Activated naive CD8-positive, alpha-beta T cell treated with anti-CD3 and anti-CD28 coated beads, Interleukin-2, amount 10 ng/mL, durations not matched to agents 7 days and 5 days (primary cell): Measurements from ENCODE around the gene DPP6. TPM values are rescaled to one million over a fixed set of nuclear protein-coding genes. Genes with fewer than 3 reads are reported as not detected.

ENCODE experiments used
- ATAC-seq: fragments of 150-1000 bp; cut with Tn5 transposase; one replicate; pipeline ENCODE4 v1.10.0; 2021; ENCODE audit warnings: low read depth, moderate library complexity
- POLR2A ChIA-PET: fragments of 350-600 bp; sonication (Branson Sonifier 250); formaldehyde crosslinking; loops from one replicate; lab custom pipeline; 2021; ENCODE audit warnings: antibody characterized with exemption; lab: Charles Lee
- DNase-seq: peaks from one replicate; pipeline ENCODE4 v3.0.0; 2021
- H3K27ac Mint-ChIP-seq: one replicate; pipeline ENCODE4 v1.8.0; 2022; ENCODE audit warnings: mild to moderate bottlenecking, mixed read lengths
- H3K27me3 Mint-ChIP-seq: one replicate; pipeline ENCODE4 v1.8.0; 2022; ENCODE audit warnings: mild to moderate bottlenecking, moderate library complexity, mixed read lengths
- H3K36me3 Mint-ChIP-seq: one replicate; pipeline ENCODE4 v1.8.0; 2021; ENCODE audit warnings: mild to moderate bottlenecking, mixed read lengths
- H3K4me1 Mint-ChIP-seq: one replicate; pipeline ENCODE4 v1.8.0; 2021; ENCODE audit warnings: mixed read lengths
- H3K4me3 Mint-ChIP-seq: one replicate; pipeline ENCODE4 v1.8.0; 2022; ENCODE audit warnings: mild to moderate bottlenecking, moderate library complexity, mixed read lengths
- H3K9me3 Mint-ChIP-seq: one replicate; pipeline ENCODE4 v1.8.0; 2021; ENCODE audit warnings: mixed read lengths
- total RNA-seq, 2 experiments: library from RNA; stranded (reverse); gene quantifications; one replicate each; pipeline ENCODE4 v1.2.3, GENCODE V29; 2021

Gene DPP6
- total RNA-seq, 2 experiments from 2014 or later: not detected

DNA sequence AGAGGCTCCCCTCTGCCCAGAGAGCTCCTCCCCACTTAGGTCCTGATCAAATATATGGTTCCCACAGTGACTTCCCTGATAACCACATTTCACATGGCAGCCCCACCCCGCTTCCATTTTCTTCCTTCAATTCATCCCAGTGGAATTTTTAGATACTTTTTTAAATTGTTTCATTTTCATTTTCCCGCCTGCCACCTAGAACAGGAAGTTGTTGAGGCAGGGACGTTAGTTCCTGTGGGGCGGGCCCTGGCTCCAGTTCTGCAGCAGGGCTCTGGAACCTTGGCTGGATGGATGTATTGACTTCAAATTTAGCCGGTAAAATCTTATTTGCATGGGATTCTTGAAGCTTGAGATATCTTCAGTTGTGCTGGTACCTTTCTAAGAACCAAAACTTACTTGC lies 724.2 kb downstream of the DPP6 start:
- peaks cover 11% of the 10 kb centered on the region for H3K9me3 Mint-ChIP-seq
- ATAC-seq: no peak
- peaks cover 3% of the 10 kb centered on the region for H3K36me3 Mint-ChIP-seq
- no peak for DNase-seq
- H3K27ac Mint-ChIP-seq: peak overlapping the region; percentile 3
- H3K4me3 Mint-ChIP-seq: no peak overlapping the region
- H3K4me1 Mint-ChIP-seq: no peaks in the 10 kb centered on the region
- POLR2A ChIA-PET: no interaction called here
- H3K27me3 Mint-ChIP-seq: peaks cover 2% of the 10 kb centered on the region

DNA sequence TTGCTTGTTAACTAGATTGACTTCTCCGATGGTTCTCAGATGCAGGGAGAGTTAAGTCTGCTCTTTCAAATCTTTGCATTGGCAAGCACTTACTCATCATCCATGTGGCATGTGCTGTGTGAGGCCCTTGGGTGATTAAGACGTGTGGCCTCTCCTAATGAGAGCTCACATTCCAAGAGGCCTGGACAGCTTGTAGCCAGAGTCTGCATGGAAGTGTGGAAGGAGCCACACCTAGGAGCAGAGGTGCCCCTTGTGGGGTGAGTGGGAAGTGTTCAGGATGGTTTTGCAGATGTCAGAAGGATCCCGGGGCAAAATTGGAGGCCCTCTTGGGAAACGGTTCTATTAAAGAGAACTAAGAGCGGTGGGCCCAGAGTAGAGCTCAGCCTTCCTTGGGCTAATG lies 724.8 kb downstream of the DPP6 start:
- DNase-seq: no peak
- ATAC-seq: no peak
- H3K9me3 Mint-ChIP-seq: peaks cover 11% of the 10 kb centered on the region

DNA sequence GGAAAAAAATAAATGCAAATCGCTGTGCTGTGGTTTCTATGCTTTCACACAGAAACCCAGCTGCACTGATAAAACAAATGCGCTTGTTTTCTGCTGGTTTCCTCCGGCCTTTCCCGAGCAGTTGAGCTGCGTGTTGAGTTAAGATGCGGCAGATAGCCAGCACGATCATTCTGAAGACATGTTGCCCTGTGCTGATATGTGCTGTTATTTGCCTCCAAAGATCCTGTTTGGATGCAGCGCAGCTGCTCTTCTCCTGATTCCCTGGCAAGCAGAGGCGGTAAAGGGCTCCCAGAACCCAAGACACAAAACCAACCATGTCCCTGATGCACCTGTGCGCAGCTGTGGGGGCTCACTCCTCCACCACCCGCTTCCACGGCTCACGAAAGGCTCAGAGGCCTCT lies 725.3 kb downstream of the DPP6 start:
- Mint-ChIP-seq H3K9me3 (peaks cover 11% of the 10 kb centered on the region), H3K36me3 (peaks cover 3% of the 10 kb centered on the region), H3K27ac (no peak overlapping the region), H3K27me3 (peaks cover 2% of the 10 kb centered on the region), H3K4me3 (no peak overlapping the region), H3K4me1 (no peaks in the 10 kb centered on the region)
- DNase-seq: no peak
- ATAC-seq: no peak
- POLR2A ChIA-PET: no interaction called here

More for the DNA sequence above, 724.8 kb downstream of the DPP6 start:
- POLR2A ChIA-PET: no interaction called here
- Mint-ChIP-seq H3K27me3 (peaks cover 2% of the 10 kb centered on the region), H3K4me3 (no peak overlapping the region), H3K36me3 (peaks cover 3% of the 10 kb centered on the region), H3K4me1 (no peaks in the 10 kb centered on the region), H3K27ac (no peak overlapping the region)

DNA sequence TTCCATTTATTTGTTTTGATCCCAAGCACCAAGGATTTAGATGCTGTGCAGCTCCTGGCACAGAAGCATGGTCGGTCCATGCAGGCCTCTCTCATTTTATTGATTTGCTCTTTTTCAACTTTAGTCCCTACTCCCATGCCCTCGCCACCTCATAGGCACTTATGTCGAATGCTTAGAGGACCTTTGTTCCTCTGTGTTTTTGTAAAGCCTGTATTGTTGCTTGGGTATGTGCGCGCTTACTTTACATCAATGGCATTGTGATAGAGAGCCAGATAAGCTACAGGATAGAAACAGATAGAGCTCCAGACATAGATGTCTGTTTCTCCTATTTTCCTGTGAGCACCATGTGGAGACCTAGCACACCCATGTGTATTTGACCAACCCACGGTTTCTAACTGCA lies 725.7 kb downstream of the DPP6 start:
- Mint-ChIP-seq H3K4me3 (no peak overlapping the region), H3K9me3 (peaks cover 11% of the 10 kb centered on the region), H3K36me3 (peaks cover 3% of the 10 kb centered on the region), H3K4me1 (no peaks in the 10 kb centered on the region), H3K27ac (no peak overlapping the region), H3K27me3 (peaks cover 2% of the 10 kb centered on the region)
- DNase-seq: no peak
- no peak for ATAC-seq
- POLR2A ChIA-PET: no interaction called here

DNA sequence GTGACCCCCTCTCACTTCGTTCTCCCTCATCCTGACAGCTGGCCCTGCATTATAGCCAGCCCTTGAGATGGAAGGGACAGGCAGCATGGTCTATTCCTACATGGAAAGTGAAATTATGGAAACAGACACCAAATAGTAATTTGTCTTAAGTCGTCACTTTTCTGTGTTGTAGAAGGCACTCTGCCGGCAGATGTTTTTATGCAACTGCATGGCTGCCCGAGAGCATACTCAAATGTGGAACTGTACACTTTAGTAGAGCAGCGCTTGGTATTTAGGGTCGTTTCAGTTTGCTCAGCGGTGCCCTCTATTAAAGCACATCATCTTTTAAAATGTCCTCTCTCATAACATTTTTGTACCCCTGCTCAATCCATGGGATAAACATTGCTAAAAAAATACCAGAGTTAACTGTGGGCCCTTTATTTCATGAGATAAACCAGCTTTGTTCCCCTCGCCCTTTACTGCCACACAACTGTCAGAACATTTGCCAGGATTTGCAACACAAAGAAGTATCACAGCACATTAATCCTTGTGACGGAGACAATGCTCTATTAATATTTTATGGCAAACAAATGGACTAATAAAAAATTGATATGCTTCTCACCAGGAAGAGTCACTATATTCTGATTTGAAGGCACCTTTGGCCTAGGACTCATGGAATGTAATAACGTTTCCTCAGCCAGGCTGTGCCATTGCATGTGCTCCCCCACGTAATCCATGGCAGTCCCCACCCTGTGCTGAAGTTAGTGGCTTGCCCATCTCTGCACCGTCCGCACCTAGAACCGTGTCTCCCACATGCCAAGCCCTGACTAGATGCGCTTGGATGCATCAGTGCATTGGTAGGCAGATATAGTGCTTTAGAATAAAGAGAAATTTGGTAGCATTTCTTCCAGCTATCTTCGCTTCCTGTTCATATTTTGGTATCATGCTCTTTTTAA lies 729.4 kb downstream of the DPP6 start:
- DNase-seq (no peak), ATAC-seq (no peak)
- Mint-ChIP-seq H3K27me3 (peaks cover 2% of the 10 kb centered on the region), H3K4me3 (no peak overlapping the region), H3K27ac (no peak overlapping the region), H3K9me3 (peaks cover 16% of the 10 kb centered on the region), H3K4me1 (no peaks in the 10 kb centered on the region), H3K36me3 (peaks cover 3% of the 10 kb centered on the region)
- POLR2A ChIA-PET: no interaction called here

DNA sequence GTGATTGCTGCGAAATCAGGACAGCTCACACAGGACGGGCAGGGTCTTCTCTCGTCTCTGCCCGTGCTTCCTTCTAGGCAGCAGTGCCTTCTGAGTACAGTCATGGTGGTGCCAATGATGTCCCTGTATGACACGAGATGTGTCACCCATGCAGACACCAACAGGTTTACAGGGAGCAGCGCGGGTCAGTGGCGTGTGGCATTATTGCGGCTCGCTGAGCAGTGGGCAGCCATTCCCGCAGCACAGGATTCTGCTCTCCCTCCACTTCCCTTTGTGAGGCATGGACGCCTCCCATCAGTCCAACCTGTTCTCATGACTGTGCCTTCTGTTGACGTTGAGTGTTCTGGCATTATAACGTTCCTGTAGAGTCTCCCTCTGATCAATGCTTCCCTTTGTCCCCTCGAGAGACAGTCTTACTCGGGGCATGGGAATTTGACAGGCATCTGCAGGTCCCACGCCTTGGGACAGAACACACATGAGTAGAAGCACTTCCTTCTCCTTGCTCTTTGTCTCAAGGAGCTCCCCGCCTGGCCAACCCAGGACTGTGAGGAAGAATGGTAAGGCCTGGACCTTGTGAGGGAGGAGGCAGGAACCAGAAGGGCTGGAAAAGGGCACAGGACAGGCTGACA lies 731.2 kb downstream of the DPP6 start:
- Mint-ChIP-seq H3K27ac (no peak overlapping the region), H3K4me3 (no peak overlapping the region), H3K4me1 (no peaks in the 10 kb centered on the region), H3K36me3 (no peaks in the 10 kb centered on the region), H3K9me3 (peaks cover 13% of the 10 kb centered on the region), H3K27me3 (peaks cover 2% of the 10 kb centered on the region)
- POLR2A ChIA-PET: no interaction called here
- ATAC-seq: no peak
- no peak for DNase-seq

DNA sequence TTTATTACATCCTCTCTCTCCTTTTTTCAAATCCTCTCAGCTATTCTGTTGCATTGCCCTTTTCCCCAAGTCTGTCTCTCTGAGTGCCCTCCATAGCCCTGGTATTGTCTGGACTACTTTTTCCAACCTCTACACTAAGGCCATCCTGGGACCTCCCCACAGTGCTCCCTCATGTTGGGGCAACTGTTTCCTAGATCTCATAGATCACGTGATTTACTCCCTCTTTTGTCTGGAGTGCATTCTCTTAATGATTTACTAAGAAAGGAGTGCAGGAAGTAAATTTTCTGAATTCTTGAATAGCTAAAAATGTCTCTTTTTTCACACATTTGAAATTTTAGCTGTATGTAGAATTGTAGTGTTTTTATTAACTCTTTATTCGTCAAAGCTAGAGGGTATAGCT lies 733.7 kb downstream of the DPP6 start:
- Mint-ChIP-seq H3K27me3 (peaks cover 5% of the 10 kb centered on the region), H3K27ac (no peak overlapping the region), H3K9me3 (peaks cover 6% of the 10 kb centered on the region), H3K4me1 (no peaks in the 10 kb centered on the region), H3K36me3 (no peaks in the 10 kb centered on the region), H3K4me3 (no peak overlapping the region)
- POLR2A ChIA-PET: no interaction called here
- ATAC-seq (no peak), DNase-seq (no peak)

DNA sequence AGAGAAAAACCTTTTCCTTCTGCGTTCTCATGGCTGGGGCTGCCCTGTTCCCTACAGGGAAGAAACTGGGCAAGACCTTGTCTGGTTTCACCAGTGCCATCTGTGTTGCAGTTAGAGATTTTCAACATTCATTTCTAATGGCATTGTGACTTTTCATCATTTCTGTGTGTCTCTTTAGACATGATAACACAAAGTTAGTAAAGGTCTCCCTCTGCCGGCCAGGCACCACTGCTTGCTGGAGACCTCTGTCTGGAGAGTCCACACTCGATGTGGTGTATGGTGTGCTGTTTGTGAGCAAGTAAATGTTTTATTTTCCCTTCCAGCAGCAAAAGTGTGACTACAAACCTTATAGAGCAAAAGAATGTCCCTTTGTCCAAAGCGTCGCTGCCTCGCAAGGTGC lies 737.2 kb downstream of the DPP6 start:
- Mint-ChIP-seq H3K27me3 (peaks cover 5% of the 10 kb centered on the region), H3K4me3 (no peak overlapping the region), H3K36me3 (no peaks in the 10 kb centered on the region), H3K4me1 (no peaks in the 10 kb centered on the region), H3K27ac (no peak overlapping the region), H3K9me3 (peaks cover 5% of the 10 kb centered on the region)
- ATAC-seq (no peak), DNase-seq (no peak)
- POLR2A ChIA-PET: no interaction called here

DNA sequence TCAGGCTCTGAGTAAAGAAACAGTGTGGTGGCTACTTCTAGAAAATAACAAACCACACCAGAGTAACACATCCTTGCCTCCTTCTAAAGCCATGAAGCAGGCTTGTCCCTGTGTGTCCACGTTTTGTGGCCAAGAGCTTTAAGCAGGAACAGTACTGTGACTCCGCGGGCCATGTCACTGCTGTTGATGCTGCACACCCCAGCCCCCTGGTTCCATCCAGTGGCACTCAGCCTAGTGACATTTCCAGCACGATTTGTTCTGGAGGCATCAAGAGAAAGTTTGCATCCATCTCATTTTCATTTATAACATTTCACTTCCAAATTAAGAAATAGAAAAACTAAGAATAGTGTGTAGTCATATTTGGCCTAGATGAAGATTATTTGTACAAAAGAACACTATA lies 739.4 kb downstream of the DPP6 start:
- Mint-ChIP-seq H3K9me3 (no peaks in the 10 kb centered on the region), H3K4me1 (no peaks in the 10 kb centered on the region), H3K27ac (no peak overlapping the region), H3K27me3 (peaks cover 7% of the 10 kb centered on the region), H3K36me3 (no peaks in the 10 kb centered on the region), H3K4me3 (no peak overlapping the region)
- ATAC-seq (no peak), DNase-seq (no peak)
- POLR2A ChIA-PET: no interaction called here

DNA sequence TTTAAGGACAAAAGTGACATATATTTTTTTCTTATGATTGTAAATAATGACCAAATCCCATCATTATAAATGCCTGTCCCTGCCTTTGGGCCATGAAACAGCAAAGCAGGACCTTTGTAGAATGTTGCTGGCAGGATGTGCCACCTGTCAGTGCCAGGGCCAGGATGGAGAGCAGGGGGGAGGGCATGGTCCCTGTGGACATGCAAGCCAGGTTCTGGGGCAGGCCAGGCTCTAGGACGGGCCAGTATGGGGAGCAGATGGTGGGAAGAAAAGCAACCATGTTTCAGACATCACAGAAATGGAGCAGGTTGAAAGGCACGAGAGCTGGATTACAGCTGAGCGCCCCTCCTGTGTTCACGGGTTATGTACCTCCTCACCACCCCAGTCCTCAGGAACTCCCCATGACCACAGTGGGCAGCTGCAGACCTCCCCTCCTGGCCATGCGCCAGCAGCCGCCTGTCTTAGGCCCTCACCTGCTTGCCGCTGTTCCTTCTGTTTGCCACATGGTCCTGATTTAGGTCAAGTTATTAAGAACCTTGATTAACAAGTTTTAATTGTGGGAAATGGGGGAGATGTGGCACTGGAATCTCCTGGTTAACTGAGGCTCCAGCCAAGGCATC lies 740.3 kb downstream of the DPP6 start:
- H3K9me3 Mint-ChIP-seq: no peaks in the 10 kb centered on the region
- no peak overlapping the region for H3K27ac Mint-ChIP-seq
- DNase-seq (no peak), ATAC-seq (no peak)
- H3K27me3 Mint-ChIP-seq: peaks cover 7% of the 10 kb centered on the region
- POLR2A ChIA-PET: no interaction called here
- H3K36me3 Mint-ChIP-seq: no peaks in the 10 kb centered on the region
- H3K4me3 Mint-ChIP-seq: no peak overlapping the region
- no peaks in the 10 kb centered on the region for H3K4me1 Mint-ChIP-seq

DNA sequence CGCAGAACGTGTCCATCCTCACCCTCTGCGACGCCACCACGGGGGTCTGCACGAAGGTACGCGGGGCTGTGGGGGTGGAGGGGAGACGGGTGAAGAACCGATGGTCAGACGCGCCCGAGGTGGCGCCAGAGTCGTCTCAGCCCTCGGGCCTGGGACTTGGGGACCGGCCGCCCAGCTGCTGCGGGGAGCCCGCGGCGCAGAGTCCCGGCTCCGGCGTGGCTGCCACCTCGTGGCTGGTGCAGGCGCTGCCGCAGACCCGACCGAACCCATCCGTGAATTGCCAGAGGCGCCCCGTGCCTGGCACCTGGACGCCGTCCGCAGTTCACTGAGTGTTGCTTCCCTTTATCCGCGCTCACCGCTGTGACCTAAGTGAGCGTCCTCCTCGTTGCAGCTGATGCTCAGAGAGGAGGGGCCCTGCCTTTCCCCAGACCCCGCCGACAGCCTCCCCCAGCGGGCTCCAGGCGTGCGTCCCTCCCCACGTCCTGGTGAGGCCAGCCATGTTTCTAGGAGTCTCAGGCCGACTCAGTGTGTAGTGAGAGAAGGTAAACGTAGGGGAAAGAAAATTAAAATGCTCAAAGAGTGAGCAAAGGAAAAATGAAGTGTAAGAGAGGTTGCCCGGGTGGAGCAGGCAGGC lies 742.1 kb downstream of the DPP6 start:
- no peak overlapping the region for H3K4me3 Mint-ChIP-seq
- H3K27ac Mint-ChIP-seq: no peak overlapping the region
- DNase-seq (peak; percentile 39), ATAC-seq (no peak)
- peaks cover 3% of the 10 kb centered on the region for H3K27me3 Mint-ChIP-seq
- no peaks in the 10 kb centered on the region for H3K9me3 Mint-ChIP-seq
- no peaks in the 10 kb centered on the region for H3K4me1 Mint-ChIP-seq
- POLR2A ChIA-PET: no interaction called here
- H3K36me3 Mint-ChIP-seq: no peaks in the 10 kb centered on the region

DNA sequence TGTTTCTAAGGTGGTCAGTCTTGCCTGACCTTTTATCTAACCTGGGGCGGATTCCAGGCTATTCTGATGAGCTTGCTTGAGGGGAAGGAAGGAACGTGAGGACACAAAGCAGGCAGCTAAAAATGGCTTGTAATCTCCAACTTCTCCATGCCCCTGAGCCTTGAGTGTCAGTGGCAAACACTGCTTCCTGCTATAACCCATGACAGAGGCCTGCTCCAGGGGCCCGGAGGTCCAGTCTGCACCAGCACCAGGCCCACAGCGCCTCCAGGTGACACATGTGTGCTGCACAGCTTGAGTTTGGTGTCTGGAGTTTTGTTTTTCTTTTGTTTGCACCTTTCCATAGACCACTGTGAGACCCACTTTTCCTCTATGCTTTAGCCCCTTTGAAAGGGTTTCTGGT lies 742.8 kb downstream of the DPP6 start:
- no peaks in the 10 kb centered on the region for H3K4me1 Mint-ChIP-seq
- no peak overlapping the region for H3K4me3 Mint-ChIP-seq
- H3K27me3 Mint-ChIP-seq: peaks cover 3% of the 10 kb centered on the region
- POLR2A ChIA-PET: no interaction called here
- ATAC-seq (no peak), DNase-seq (no peak)
- no peaks in the 10 kb centered on the region for H3K9me3 Mint-ChIP-seq
- no peaks in the 10 kb centered on the region for H3K36me3 Mint-ChIP-seq
- no peak overlapping the region for H3K27ac Mint-ChIP-seq

DNA sequence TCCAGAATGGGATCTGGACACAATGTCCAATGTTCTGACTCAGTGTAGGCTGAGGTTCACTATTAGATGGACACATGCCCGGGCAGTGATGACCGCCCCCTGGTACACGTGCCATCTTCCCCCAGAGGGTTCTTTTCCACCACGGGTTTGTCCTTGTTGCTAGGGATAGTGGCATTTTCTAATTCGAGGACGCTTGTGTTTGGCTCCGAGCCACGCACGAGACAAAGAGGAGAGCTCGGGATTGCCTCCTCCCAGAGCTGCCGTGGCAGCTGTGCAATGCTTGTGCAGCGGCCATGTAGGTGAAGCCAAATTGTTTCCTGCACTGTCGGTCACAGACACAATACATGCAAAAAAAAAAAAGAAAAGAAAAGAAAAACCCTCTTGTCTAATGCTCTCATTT lies 743.2 kb downstream of the DPP6 start:
- DNase-seq (no peak), ATAC-seq (no peak)
- H3K4me3 Mint-ChIP-seq: no peak overlapping the region
- H3K27ac Mint-ChIP-seq: no peak overlapping the region
- POLR2A ChIA-PET: no interaction called here
- H3K9me3 Mint-ChIP-seq: no peaks in the 10 kb centered on the region
- no peaks in the 10 kb centered on the region for H3K4me1 Mint-ChIP-seq
- no peaks in the 10 kb centered on the region for H3K36me3 Mint-ChIP-seq
- peaks cover 3% of the 10 kb centered on the region for H3K27me3 Mint-ChIP-seq
